HG03378 (cell line): Measurements from ENCODE around the gene FAM209A.
"Not testable (repeated sequence)": the region's sequence is repeated elsewhere in the genome, so short reads cannot be mapped to it uniquely, and the experiment has no call there.

Source experiments
- ATAC-seq: cut with Tn5 transposase; IDR thresholded peaks from one replicate; pipeline ENCODE4 v1.9.1; 2021; ENCODE audit warnings: mild to moderate bottlenecking, moderate library complexity; ENCODE audit not compliant: unreplicated experiment

FAM209A gene

DNA sequence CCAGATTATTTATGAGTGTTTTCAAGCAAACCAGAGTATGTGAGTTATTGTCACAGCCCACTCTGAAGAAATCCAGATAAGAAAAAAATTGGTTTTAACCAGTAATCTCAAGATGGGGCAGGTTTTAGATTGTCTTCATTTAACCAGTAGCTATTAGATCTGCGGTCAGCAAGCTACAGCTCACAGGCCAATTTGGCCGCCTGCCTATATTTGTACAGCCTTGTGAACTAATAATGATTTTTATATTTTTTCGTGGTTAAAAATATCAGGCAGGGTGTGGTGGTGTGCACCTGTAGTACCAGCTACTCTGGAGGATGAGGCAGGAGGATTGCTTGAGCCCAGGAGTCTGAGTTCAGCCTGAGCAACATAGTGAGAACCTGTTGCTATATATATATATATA is 13.5 kb downstream of the FAM209A start:
- ATAC-seq: no peak

DNA sequence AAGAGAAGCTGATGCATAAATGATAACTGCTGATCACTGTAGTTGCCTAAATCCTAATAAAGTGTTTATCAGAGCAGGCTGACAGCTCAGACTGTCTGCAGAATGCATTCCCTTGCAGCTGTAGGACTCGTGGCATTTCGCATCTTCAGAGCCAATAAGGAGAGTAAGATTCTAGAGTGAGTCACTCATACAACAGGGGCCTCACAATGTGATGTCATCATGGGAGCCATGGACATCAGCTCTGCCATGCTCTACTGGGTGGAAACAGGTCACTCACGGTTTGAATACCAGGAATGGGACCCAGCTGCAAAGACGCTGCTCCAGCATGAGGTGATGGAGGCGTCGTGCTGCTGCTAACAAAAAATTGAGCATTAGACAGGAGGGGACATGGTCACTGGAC is 15.9 kb downstream of the FAM209A start:
- no peak for ATAC-seq

DNA sequence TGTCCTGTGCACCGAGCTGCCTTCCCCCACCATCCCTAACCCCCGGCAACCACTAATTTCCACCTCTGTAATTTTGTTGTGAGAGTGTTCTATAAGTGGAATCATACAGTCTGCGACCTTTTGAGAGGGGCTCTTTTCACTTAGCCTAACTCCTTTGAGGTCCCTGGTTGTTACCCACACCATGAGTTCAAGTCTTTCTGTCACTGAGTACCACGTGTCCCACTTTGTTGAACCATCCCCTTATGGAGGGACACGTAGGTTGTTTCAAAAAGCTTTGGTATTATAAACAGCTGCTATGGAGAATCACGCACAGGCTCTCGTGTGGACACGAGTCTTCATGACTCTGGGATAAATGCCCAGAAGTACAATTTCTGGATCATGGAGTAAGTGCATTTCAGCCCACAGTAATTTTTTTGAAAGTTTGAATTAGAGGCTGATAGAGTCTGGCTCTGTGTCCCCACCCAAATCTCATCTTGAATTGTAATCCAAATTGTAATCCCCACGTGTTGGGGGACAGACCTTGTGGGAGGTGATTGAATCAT is 18.0 kb downstream of the FAM209A start:
- ATAC-seq: no peak

DNA sequence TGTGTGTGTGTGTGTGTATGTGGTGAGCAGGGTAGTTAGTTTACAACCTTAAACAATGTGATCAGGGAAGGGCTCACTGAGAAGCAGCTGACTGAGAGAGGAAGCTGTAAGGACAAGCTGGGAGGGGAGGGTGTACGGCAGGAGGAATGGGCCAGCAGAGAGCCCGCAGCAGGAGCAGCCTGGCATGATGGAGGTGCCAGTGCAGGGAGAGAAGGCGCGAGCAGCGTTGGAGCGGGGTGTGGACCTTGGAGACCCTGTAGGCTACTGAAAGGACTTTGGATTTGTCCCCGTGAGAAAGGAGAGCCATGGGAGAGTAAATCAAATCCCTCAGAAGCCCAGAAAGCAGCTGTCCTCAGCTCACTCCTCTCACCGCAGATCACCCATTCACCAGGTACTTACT is 27.0 kb downstream of the FAM209A start:
- ATAC-seq: no peak

DNA sequence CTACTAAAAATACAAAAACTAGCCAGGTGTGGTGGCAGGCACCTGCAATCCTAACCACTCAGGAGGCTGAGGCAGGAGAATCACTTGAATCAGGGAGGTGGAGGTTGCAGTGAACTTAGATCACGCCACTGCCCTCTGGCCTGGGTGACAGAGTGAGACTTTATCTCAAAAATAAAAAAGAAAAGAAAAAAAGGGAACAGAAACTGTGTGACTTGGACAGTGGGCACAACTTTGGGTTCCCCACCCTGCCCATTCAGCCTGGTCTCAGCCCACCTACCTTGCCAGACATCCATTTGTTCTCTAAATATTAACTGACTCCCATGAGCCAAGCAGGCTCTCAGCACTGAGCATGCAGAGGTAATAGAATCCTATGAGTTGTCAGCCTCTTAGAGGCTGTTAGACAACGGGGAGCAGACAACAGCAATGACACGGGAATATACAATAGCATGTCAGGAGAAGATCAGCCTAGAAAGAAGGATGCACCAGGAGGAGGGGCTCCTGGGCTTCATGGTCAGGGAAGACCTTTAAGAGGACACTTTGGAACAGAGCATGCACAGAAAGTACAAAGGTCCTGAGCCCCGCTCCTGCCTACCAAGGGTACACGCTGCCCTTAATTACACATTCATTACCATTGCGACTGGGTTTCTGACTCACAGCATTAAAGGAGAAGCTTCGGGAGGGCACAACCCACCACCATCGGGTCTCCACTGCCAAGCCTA is 28.5 kb downstream of the FAM209A start:
- no peak for ATAC-seq

DNA sequence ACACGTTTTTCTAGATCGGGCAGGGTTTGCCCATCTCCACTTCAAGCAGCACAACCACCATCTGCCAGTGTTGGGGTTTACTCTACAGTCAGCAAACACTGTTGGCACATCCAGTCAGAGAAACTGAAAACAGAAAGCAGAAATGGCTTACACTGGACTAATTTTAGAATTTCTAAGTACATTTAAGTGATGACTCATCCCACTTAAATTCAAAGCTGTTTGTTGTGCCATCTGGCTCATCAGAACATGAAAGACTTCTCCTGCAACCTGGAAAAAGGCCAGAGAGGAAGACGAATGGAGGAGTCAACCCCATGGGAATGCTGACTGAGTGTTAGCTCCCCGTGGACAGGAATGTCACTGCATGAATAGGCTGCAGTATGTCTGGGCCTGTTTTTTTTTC is 30.3 kb downstream of the FAM209A start:
- peak; percentile 96 for ATAC-seq

DNA sequence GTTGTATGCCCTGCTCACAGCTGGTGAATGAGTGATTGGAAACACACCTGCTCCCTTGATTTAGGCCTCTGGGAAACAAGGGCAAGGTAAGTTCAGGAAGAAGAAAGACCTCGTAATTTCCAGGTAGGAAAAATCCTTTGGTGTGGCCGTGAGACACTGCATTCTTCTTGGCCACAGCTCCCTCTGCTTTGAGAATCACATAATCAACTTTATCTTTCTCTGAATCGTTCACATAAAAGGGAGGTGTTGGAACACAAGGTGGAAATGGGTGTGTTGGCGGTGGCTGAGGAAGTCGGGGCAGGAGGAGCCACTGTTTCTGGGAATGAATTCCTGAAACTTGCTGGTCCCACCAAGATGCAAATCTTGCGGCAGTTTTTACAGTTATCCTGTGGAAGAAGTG is 34.4 kb downstream of the FAM209A start:
- no peak for ATAC-seq

DNA sequence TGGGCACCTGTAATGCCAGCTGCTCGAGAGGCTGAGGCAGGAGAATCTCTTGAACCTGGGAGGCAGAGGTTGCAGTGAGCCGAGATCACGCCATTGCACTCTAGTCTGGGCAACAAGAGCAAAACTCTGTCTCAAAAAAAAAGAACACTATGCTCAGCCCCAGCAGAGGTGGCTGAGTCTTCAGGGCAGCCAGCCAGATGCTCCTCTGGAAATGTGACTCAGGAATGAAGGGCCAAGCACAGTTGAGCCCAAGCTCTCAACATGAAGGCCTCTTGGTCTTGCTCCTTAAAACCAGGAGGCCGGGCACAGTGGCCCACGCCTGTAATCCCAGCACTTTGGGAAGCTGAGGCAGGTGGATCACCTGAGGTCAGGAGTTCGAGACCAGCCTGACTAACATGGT is 40.0 kb downstream of the FAM209A start:
- not testable (repeated sequence) for ATAC-seq

DNA sequence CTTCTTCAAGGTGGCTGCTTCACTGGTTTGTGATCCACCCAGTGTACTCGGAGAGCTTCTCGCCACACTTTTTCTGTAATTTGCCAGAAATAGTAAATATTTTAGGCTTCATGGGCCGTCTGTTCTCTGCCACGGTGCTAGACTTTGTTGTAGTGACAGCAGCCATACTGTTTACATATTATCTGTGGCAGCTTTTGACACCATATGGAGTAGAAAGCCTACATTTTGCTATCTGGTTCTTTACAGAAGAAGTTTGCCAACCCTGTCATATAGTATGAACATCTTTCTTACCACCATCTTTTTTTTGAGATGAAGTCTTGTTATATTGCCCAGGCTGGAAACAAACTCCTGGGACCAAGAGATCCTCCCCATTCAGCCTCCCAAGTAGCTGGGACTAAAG is 41.0 kb downstream of the FAM209A start:
- ATAC-seq: no peak

DNA sequence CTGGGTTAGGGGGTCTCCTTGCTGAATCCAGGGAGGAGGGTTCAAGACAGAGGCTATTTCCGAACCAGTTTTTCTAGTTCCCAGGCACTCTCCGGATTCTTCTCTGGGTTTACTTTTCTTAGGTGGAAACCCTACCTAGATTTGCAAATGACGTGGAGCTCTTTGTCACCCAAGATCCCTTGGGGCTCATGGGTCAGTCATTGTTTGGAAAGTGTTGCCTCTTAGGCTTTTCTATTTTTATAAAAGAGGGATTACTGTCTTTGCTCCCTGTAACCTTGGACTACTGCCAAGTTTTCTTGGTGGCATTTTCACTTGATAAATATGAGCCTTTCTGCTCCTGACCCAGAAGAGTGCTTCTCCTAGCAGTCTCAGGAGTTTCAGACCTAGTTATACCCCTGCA is 42.1 kb downstream of the FAM209A start:
- no peak for ATAC-seq

DNA sequence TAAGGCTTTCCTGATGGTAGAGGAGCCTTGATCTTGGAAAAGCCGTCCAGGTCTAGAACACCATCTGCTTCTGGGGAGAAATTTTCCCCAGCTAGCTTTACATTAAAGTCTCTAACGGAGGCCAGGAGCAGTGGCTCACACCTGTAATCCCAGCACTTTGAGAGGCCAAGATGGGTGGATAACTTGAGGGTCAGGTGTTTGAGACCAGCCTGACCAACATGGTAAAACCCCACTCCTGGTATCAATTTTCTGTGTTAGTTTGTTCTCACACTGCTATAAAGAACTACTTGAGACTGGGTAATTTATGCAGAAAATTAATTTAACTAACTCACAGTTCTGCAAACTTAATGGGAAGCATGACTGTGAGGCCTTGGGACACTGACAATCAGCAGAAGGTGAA is 46.3 kb downstream of the FAM209A start:
- ATAC-seq: no peak

DNA sequence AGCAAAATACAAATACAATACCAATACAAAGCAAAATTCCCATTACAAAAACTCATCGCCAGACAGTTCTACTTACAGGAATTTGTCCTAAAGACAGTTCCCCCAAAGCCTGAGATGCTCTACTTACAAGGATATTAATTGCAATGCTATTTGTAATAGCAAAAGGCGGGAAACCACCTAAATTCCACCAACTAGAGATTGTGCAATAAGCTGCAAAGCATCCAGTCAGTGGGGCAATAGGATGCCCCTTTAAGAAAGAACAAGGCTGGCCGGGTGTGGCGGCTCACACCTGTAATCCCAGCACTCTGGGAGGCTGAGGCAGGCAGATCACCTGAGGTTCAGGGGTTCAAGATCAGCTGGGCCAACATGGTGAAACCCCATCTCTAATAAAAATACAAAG is 47.6 kb downstream of the FAM209A start:
- ATAC-seq: no peak

DNA sequence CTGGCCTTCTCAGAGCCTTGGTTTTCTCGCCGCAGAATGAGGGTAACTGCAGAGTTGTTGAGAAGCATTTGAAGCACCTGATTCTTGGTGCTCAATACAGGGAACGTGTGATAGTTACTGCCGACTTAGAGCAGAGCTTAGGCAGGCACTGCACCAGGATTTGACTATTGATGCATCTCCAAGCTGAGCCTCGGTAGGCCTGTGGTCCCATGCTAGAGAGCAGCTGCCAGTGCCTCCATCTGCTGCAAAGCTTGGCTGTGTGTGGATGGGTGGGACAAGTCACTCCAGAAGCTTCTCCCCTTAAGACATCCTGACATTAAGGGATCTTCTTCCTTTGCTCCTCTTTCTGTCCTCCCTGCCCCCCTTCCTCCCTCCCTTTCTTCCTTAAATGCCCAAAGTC is 49.4 kb downstream of the FAM209A start:
- no peak for ATAC-seq

DNA sequence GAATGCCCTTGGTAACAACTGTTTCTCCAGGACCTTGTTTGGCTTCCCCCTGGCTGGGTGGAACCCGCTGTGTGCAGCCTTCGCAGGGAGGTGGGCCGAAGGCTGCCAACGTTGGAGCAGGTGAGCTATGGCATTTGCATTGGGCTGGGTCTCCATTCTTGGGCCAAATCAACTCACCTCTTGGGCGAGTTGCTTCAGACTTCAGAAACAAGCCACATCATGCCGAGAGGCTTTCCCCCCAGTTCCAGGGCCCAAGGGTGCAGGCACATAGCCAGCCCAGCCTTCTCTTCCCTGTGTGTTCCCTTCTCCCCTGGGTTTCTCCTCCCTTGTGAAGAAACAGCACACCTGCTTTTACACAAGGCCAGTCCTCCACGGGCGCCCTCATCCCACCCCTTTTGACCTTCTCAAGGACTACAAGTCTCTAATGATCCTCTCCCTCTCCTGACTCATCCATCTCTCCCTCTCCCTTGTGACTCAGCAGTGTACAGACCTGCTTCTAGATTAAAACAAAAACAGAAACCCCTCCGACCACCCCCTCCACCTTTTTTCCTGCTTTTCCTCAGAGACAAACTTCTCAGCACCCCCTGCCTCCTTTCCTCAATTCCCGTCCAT is 50.1 kb downstream of the FAM209A start:
- ATAC-seq: no peak

DNA sequence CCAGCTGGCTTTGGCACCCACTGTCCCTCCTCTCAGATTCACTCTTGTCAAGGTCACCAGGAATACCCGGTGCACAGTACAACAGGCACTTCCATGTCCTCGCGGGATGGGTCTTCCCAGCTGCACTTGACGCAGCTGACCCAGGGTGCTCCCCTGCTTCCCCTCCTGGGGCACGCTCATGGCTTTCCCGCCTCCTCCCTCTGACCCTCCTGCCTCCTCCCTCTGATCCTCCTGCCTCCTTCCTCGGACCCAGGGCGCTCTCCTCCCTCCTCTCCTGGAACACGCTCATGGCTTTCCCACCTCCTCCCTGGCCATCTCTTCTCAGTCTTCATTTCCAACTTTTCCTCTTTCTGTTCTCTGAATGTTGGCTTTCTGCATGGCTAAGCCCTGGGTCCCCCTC is 50.6 kb downstream of the FAM209A start:
- ATAC-seq: no peak
